Prostate gland (tissue), 2 donors: ENCODE results near the gene HMGA1. TPM values are rescaled to one million over a fixed set of nuclear protein-coding genes. Genes with fewer than 3 reads are reported as not detected.
A peak's percentile ranks its signal among the peaks of the same experiment; 100 is the strongest.

Source experiments
- DNase-seq: peaks from one replicate; pipeline ENCODE4 v3.0.0-alpha.2; 2019; ENCODE audit warnings: low spot score
- H3K27ac ChIP-seq, 2 donors: fragments of 200-600 bp; sonication (generic); 2 replicates each; pipeline ENCODE4 v1.5.1; 2017 to 2019
- H3K27me3 ChIP-seq: fragments of 200-600 bp; sonication (generic); replicated peaks from 2 replicates; pipeline ENCODE4 v1.5.1; 2019; ENCODE audit not compliant: insufficient read depth
- H3K36me3 ChIP-seq, 2 donors: fragments of 200-600 bp; sonication (generic); 1 replicate in 1 of 2; 2 replicates in 1 of 2; pipeline versions ENCODE4 v1.5.1 to v1.8.1; 2017 to 2019
- H3K4me1 ChIP-seq: fragments of 200-600 bp; sonication (generic); replicated peaks from 2 replicates; pipeline ENCODE4 v1.5.1; 2019
- H3K4me3 ChIP-seq, 2 donors: fragments of 200-600 bp; sonication (generic); 2 replicates each; pipeline ENCODE4 v1.5.1; 2017 to 2019
- H3K9me3 ChIP-seq: fragments of 200-600 bp; sonication (generic); 2 replicates; pipeline ENCODE4 v1.5.1; 2017
- CTCF ChIP-seq, 4 experiments: fragments of 200-600 bp in 2 of 4; fragments of 450-650 bp in 2 of 4; sonication (generic) in 2 of 4; IDR thresholded peaks; 1 replicate in 3 of 4; 2 replicates in 1 of 4; pipeline ENCODE4 v1.5.1; 2016 to 2019; ENCODE audit warnings: antibody characterized with exemption in 4 of 4, mild to moderate bottlenecking in 2 of 4, moderate library complexity in 2 of 4
- POLR2A ChIP-seq: fragments of 450-650 bp; IDR thresholded peaks from one replicate; pipeline ENCODE4 v1.6.1; 2016; ENCODE audit warnings: antibody characterized with exemption, mild to moderate bottlenecking
- POLR2AphosphoS5 ChIP-seq: sonication (generic); formaldehyde crosslinking; IDR thresholded peaks from one replicate; pipeline ENCODE4 v1.6.1; 2017; ENCODE audit warnings: antibody characterized with exemption
- WGBS: methylation state at CpG from one replicate; pipeline ENCODE4 v1.1.5; 2018; 5-methylcytosine and 5-hydroxymethylcytosine counted together
- intact Hi-C: fragments of 100-400 bp; cut with DNase I; formaldehyde crosslinking; loops from one replicate; pipeline ENCODE4 v1.14.2; 2022
- total RNA-seq, 2 donors: library from RNA; depleted of rRNA; stranded (reverse); fragments of >200 nt; gene quantifications; one replicate each; pipeline ENCODE4 v1.1.0, GENCODE V29; 2016

Gene HMGA1
- total RNA-seq, 2 donors from 2014 or later = 29.4 to 139 TPM

DNA sequence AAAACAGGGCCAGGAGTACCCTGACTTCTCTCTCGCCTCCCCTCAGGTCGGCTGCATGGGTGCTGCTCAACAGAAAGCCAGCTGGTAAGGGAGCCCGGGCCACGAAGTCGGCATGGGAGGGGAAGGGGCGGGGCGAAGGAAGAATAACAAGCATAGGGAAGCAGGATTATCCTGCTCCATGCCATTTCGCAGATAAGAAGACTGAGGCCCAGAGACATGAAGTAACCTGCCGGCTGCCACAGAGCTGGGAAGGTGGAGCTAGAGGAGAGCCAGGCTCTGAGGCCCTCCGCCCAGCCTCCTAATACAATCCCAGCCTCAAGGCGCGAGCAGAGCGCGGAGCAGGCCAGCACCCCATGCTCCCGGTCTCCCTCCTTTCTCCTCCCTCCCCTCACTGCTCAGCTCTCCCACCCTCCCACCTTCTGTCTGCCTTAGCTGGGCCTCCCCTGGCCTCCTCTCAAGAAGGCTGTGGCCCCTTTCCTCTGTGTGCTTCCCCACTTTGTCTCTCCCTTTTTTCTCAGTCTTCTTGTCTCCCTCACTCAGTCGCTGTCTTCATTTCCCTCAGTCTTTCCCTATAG lies 13.2 kb upstream of the HMGA1 start:
- peak overlapping the region; percentile 55 to 65 for H3K4me3 ChIP-seq
- H3K27ac ChIP-seq = peak overlapping the region; percentile 96 to 98
- DNase-seq = no peak
- peaks cover 6% of the 10 kb centered on the region for H3K4me1 ChIP-seq
- H3K9me3 ChIP-seq = no peaks in the 10 kb centered on the region
- no peaks in the 10 kb centered on the region for H3K36me3 ChIP-seq
- whole genome bisulfite sequencing = 17% methylated on average over 16 of the region's 16 CpGs
- no peaks in the 10 kb centered on the region for H3K27me3 ChIP-seq
- TF ChIP-seq CTCF (IDR thresholded peaks at IDR 0.05) = no peak
- no peak for TF ChIP-seq POLR2A
- TF ChIP-seq POLR2AphosphoS5 = no peak
- intact Hi-C loops = no loop called here

GRCh38 chr6:34223956-34224940 lies 12.4 kb upstream of the HMGA1 start:
- Histone ChIP-seq H3K4me3 (peak overlapping the region; percentile 55 to 65), H3K36me3 (no peaks in the 10 kb centered on the region), H3K27me3 (no peaks in the 10 kb centered on the region), H3K27ac (peak overlapping the region; percentile 96 to 98), H3K4me1 (peaks cover 6% of the 10 kb centered on the region), H3K9me3 (no peaks in the 10 kb centered on the region)
- intact Hi-C loops = no loop called here
- 1% methylated on average over 45 of the region's 55 CpGs for WGBS
- peak; percentile 80 for TF ChIP-seq POLR2AphosphoS5
- peak; percentile 78 for TF ChIP-seq POLR2A
- TF ChIP-seq CTCF (IDR thresholded peaks at IDR 0.05) = no peak
- peak; percentile 92 for DNase-seq

DNA sequence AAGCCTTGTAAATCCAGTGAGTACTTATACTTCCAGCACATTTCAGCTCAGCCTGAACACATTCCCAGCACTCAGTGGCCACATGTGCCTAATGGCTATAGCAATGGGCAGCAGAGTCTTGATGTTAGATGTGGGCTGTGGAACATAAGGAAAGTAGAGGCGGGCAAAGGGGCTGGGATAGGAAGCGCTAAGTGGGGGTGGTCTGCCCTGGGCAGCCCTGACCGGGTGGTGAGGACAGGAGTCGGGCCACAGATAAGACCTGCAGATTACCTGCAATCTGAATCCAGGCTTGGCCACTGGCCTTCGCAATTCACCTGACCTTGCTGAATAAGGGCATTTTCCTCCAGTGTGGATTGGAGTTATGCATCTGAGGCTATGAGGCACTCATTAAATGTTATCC lies 11.1 kb upstream of the HMGA1 start:
- no peak for DNase-seq
- peaks cover 6% of the 10 kb centered on the region for H3K4me1 ChIP-seq
- WGBS = 93% methylated on average over 5 of the region's 5 CpGs
- TF ChIP-seq POLR2AphosphoS5 = no peak
- no peak for TF ChIP-seq POLR2A
- no peak for TF ChIP-seq CTCF (IDR thresholded peaks at IDR 0.05)
- H3K9me3 ChIP-seq = no peaks in the 10 kb centered on the region
- no peaks in the 10 kb centered on the region for H3K27me3 ChIP-seq
- intact Hi-C loops = no loop called here
- H3K36me3 ChIP-seq = no peaks in the 10 kb centered on the region
- H3K4me3 ChIP-seq = no peak overlapping the region
- no peak overlapping the region for H3K27ac ChIP-seq

- 75% methylated on average over 7 of the region's 7 CpGs for WGBS
- intact Hi-C loops = no loop called here
- no peaks in the 10 kb centered on the region for H3K9me3 ChIP-seq
- H3K27me3 ChIP-seq = no peaks in the 10 kb centered on the region
- H3K4me3 ChIP-seq = no peak overlapping the region
- TF ChIP-seq POLR2AphosphoS5 (no peak), POLR2A (no peak), CTCF (IDR thresholded peaks at IDR 0.05) (no peak)
- no peak for DNase-seq
- peaks cover 6% of the 10 kb centered on the region for H3K4me1 ChIP-seq
- H3K36me3 ChIP-seq = no peaks in the 10 kb centered on the region
- H3K27ac ChIP-seq = no peak overlapping the region
Observed at GRCh38 chr6:34226066-34226465, 10.6 kb upstream of the HMGA1 start.
